Astrocyte of the cerebellum (primary cell): ENCODE results near the gene GLB1L2.

Source experiments
- DNase-seq: peaks from one replicate; pipeline ENCODE4 v3.0.0-alpha.2; 2011; ENCODE audit warnings: low read depth
- H3K4me3 ChIP-seq: 2 replicates; pipeline ENCODE4 v1.5.1; 2011; ENCODE audit warnings: mild to moderate bottlenecking, low read depth, low read length, moderate library complexity
- in situ Hi-C: cut with HindIII; loops from 2 replicates; pipeline ENCODE4 v1.10.0; 2017; ENCODE audit warnings: low sequenced_read_pairs
- TF ChIP-seq, protein P1 (sequence below): IDR thresholded peaks from 2 replicates; pipeline ENCODE4 v1.5.1; 2012; ENCODE audit warnings: low read length, low read depth, moderate library complexity, mild to moderate bottlenecking; ENCODE audit errors: missing control alignments

Gene GLB1L2

DNA sequence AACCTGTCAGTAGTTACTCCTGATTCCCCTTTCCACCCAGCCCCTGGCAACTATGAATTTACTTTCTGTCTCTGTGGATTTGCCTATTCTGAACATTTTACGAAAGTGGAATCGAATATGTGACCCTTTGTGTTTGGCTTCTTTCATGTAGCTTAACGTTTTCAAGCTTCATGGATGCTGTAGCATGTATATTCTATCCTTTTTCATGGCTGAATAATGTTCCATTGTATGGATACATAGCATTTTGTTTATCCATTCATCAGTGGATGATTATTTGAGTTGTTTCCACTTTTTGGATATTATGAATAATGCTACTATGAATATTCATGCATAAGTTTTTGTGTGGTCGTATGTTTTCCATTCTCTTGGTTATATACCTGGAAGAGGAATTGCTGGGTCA lies 9.2 kb upstream of the GLB1L2 start:
- TF ChIP-seq, protein P1, sequence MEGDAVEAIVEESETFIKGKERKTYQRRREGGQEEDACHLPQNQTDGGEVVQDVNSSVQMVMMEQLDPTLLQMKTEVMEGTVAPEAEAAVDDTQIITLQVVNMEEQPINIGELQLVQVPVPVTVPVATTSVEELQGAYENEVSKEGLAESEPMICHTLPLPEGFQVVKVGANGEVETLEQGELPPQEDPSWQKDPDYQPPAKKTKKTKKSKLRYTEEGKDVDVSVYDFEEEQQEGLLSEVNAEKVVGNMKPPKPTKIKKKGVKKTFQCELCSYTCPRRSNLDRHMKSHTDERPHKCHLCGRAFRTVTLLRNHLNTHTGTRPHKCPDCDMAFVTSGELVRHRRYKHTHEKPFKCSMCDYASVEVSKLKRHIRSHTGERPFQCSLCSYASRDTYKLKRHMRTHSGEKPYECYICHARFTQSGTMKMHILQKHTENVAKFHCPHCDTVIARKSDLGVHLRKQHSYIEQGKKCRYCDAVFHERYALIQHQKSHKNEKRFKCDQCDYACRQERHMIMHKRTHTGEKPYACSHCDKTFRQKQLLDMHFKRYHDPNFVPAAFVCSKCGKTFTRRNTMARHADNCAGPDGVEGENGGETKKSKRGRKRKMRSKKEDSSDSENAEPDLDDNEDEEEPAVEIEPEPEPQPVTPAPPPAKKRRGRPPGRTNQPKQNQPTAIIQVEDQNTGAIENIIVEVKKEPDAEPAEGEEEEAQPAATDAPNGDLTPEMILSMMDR, result no peak
- in situ Hi-C loops, result no loop called here
- DNase-seq, result no peak
- no peak overlapping the region for H3K4me3 ChIP-seq

DNA sequence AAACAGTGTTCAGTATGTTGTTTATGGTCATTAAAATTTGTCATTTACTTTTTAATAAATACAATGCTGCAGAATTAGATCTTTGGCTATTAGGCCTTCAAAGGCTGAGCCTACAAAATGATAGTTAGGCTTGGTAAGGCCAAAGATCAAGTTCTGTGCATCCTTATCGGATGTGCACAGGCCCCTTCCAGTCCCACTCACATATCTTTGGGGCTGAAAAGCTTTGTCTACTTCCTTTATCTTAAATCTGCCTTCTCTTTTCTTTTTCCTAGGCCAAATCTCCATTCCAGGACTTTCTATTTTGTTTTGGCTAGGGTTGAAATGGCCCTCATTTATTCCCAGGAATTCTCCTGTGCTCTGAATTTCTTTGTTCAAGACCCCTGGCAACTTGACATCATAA lies 3.4 kb upstream of the GLB1L2 start:
- DNase-seq, result no peak
- in situ Hi-C loops, result no loop called here
- TF ChIP-seq, protein P1, result no peak
- H3K4me3 ChIP-seq, result no peak overlapping the region

DNA sequence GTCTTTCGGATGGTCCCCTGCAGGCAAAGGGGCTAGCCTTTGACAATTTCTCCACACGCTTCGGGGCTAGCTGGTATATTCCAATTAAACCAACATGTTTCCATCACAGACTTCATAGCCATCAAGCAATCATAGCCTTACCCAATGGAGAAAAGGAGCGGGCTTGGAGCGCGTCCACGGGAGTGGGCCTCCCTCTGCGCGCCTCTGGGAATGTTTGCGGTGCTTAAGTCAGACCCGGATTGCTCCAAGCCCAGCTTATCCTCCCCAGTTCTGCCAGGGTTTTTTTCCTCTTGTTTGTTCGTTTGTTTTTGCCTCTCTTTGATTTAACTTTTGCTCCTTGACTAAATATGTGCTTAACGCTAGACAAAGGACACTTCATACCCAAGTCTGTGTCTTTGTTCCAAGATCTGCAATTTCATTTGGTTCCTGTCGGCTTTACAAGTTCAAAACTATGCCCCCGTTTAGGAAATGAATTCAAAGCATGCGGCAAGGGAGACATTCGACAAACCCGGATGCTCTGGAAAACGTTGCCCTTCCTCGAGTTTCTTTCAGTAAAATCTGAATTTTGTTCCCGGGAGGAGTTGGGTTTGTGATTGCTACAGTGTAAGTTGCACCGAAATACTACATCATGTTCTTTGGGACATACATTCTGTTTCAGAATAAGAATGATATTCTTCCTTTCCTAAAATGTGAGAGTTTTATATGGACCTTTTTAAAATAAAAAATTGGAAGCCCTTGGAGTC lies 1.0 kb upstream of the GLB1L2 start:
- no peak for DNase-seq
- H3K4me3 ChIP-seq, result peak overlapping the region; percentile 29
- TF ChIP-seq, protein P1, result no peak
- in situ Hi-C loops, result no loop called here

DNA sequence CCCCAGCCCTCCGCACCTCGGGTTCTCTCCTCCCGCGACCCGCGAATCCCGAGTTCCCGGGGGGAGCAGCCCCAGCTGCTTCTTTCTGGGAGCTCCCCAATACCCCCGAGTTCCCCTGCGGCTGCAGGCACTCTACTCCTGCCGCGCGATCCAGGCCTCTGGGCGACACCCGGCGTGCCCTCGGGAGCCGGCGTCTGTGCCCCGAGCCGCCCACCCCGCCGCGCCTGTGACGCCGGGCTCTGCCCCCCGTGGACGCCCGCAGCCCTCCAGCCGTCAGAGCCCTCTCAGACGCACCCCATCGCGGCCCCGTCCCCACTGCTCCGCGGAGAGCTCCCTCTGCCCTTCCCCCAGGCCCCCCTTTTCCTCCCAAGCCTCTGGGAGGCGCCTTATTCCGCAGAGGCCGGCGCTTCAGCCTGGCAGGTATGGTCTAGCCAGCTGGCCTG lies 422 bp downstream of the GLB1L2 start:
- DNase-seq, result no peak
- in situ Hi-C loops, result no loop called here
- TF ChIP-seq, protein P1, result no peak
- H3K4me3 ChIP-seq, result peak overlapping the region; percentile 34

DNA sequence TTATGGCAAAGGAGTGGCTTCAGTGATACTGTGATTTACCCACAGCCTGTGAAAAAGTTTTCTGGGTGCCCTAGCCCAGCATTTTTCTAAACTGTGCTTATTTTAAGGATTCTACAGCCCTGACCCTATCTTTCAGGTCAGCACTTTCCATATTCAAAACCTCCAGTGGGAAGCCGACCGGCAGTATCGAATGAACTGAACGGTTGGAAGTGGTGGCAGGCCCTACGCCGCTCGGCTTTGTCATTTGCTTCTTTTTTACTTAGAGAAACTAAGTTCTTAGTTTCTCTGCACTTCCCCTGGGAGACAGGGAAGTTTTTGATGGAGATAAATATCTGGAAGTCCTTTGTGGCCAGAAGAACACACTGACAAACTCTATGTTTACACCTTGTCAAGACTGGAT lies 994 bp downstream of the GLB1L2 start:
- in situ Hi-C loops, result no loop called here
- no peak for DNase-seq
- TF ChIP-seq, protein P1, result no peak
- no peak overlapping the region for H3K4me3 ChIP-seq

DNA sequence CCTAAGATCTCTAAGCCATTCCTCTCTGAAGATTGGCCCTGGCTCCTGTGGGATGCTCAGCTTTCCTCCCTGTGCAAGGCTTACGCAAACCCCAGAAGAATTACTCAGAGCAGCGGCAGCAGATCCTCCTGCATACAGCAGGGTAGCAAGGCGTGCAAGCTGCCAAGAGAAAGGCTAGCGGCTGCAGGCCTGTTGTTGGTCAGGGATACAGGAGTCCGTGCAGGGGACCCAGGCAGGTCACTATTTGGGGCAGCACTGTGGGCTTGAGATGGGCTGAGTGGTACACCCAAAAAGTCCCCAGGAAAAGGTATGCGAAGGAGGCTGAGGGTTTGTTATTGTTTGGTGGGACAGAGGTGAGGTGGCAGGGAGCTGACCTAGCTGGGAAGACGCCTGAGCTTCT lies 1.5 kb downstream of the GLB1L2 start:
- no peak for DNase-seq
- TF ChIP-seq, protein P1, result no peak
- in situ Hi-C loops, result no loop called here

More for the DNA sequence above, 1.5 kb downstream of the GLB1L2 start:
- no peak overlapping the region for H3K4me3 ChIP-seq
